ENCODE measurements around the gene BAZ1B.
"Not testable (repeated sequence)": the region's sequence is repeated elsewhere in the genome, so short reads cannot be mapped to it uniquely, and the experiment has no call there.

DNA sequence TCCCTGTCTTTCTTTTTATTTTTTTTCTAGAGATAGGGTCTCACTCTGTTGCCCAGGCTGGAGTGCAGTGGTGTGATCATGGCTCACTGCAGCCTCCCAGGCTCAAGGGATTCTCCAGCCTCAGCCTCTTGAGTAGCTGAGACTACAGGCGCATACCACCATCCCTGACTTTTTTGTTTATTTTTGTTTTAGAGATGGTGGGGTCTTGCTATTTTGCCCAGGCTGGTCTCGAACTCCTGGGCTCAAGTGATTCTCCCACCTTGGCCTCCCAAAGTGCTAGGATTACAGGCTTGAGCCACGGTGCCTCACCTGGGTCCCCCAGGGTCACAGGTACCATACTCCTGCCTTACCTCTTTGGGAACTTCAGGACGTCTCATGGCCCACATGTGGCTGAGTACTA, 91.6 kb downstream of the BAZ1B start:
- not testable (repeated sequence) for TF ChIP-seq CTCF (IDR thresholded peaks at IDR 0.05; ENCODE audit: low read depth, low read length, missing input control); GABPA (IDR thresholded peaks at IDR 0.05 in 1 of 2, conservative IDR thresholded peaks at IDR 0.05 in 1 of 2); JUND (IDR thresholded peaks at IDR 0.05); TAF1 (conservative IDR thresholded peaks at IDR 0.05); ATF3 (IDR thresholded peaks at IDR 0.05); RAD21 (IDR thresholded peaks at IDR 0.05); NR2F2 (IDR thresholded peaks at IDR 0.05)

Measured in liver (tissue), 3 donors.